Right lobe of liver (tissue), 4 donors: Measurements from ENCODE around the gene UBC.

Source experiments
- POLR2A ChIP-seq: fragments of 450-650 bp; IDR thresholded peaks from one replicate; pipeline ENCODE4 v1.6.1; 2017; ENCODE audit warnings: antibody characterized with exemption, mild to moderate bottlenecking
- TF ChIP-seq, protein P1 (sequence below), 4 donors: fragments of 200-600 bp in 3 of 4; fragments of 450-650 bp in 1 of 4; IDR thresholded peaks; one replicate each; pipeline versions ENCODE4 v1.5.1 to v1.8.0; 2016 to 2022; ENCODE audit warnings: antibody characterized with exemption in 4 of 4, mild to moderate bottlenecking in 2 of 4
- donor health status: DM: no; HTN: no; CAD: no.
- donor health status: DM: no; HTN: no; CAD: no.
- donor health status: DM: no; HTN: yes; CAD: no.

DNA sequence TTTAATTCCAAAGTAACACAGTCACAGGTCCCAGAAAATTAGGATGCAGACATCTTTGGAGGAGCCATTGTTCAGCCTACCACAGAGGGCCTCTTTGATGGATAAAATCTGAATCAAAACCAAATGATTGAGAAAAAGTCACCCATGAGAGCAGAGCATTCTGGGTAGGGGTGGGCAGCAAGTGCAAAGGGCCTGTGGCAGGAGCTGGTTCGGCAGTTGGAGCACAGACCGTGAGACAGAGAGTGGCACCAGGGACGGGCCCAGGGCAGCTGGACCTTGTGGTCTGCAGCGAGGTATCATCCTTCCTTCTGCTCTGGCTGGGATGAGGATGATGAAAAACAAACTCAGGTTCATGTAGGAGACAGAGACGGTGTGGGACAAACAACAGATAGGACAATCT, 18.0 kb downstream of the UBC start:
- TF ChIP-seq POLR2A = no peak
- TF ChIP-seq, protein P1, sequence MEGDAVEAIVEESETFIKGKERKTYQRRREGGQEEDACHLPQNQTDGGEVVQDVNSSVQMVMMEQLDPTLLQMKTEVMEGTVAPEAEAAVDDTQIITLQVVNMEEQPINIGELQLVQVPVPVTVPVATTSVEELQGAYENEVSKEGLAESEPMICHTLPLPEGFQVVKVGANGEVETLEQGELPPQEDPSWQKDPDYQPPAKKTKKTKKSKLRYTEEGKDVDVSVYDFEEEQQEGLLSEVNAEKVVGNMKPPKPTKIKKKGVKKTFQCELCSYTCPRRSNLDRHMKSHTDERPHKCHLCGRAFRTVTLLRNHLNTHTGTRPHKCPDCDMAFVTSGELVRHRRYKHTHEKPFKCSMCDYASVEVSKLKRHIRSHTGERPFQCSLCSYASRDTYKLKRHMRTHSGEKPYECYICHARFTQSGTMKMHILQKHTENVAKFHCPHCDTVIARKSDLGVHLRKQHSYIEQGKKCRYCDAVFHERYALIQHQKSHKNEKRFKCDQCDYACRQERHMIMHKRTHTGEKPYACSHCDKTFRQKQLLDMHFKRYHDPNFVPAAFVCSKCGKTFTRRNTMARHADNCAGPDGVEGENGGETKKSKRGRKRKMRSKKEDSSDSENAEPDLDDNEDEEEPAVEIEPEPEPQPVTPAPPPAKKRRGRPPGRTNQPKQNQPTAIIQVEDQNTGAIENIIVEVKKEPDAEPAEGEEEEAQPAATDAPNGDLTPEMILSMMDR (IDR thresholded peaks at IDR 0.05) = no peak
